GM23248 (cell line): ENCODE data around the gene TRPV4. TPM values are rescaled to one million over a fixed set of nuclear protein-coding genes. Genes with fewer than 3 reads are reported as not detected.

Source experiments
- DNase-seq: peaks from one replicate; pipeline ENCODE4 v3.0.0-alpha.2; 2015
- H2AFZ ChIP-seq: fragments of 200-600 bp; sonication (generic); 2 replicates; pipeline ENCODE4 v1.6.1; 2016; ENCODE audit warnings: antibody characterized with exemption
- H3F3A ChIP-seq: fragments of 200-600 bp; sonication (generic); 2 replicates; pipeline ENCODE4 v1.6.1; 2016; ENCODE audit warnings: mild to moderate bottlenecking, antibody characterized with exemption, mixed run types; ENCODE audit not compliant: insufficient read depth
- H3K27ac ChIP-seq: fragments of 200-600 bp; sonication (generic); 2 replicates; pipeline ENCODE4 v1.5.1; 2016; ENCODE audit warnings: mild to moderate bottlenecking
- H3K27me3 ChIP-seq: fragments of 200-600 bp; sonication (generic); replicated peaks from 2 replicates; pipeline ENCODE4 v1.6.1; 2016; ENCODE audit warnings: mild to moderate bottlenecking; ENCODE audit not compliant: insufficient read depth
- H3K36me3 ChIP-seq: fragments of 200-600 bp; sonication (generic); 2 replicates; pipeline ENCODE4 v1.6.1; 2016; ENCODE audit warnings: low read depth, mild to moderate bottlenecking
- H3K4me1 ChIP-seq: fragments of 200-600 bp; sonication (generic); 2 replicates; pipeline ENCODE4 v1.6.1; 2016; ENCODE audit warnings: mild to moderate bottlenecking; ENCODE audit not compliant: insufficient read depth
- H3K4me2 ChIP-seq: fragments of 200-600 bp; sonication (generic); one replicate; pipeline ENCODE4 v1.6.1; 2016; ENCODE audit warnings: mild to moderate bottlenecking; ENCODE audit not compliant: unreplicated experiment
- H3K4me3 ChIP-seq: fragments of 200-600 bp; sonication (generic); 2 replicates; pipeline ENCODE4 v1.5.1; 2016; ENCODE audit warnings: mild to moderate bottlenecking
- H3K79me2 ChIP-seq: fragments of 200-600 bp; sonication (generic); 2 replicates; pipeline ENCODE4 v1.6.1; 2016; ENCODE audit warnings: mild to moderate bottlenecking; ENCODE audit not compliant: insufficient read depth
- H3K9ac ChIP-seq: fragments of 200-600 bp; sonication (generic); 2 replicates; pipeline ENCODE4 v1.6.1; 2016; ENCODE audit warnings: mild to moderate bottlenecking
- H3K9me2 ChIP-seq: fragments of 200-600 bp; sonication (generic); 2 replicates; pipeline ENCODE4 v1.6.1; 2016; ENCODE audit warnings: mixed run types, mild to moderate bottlenecking, moderate library complexity; ENCODE audit not compliant: insufficient read depth
- H3K9me3 ChIP-seq: fragments of 200-600 bp; sonication (generic); one replicate; pipeline ENCODE4 v1.6.1; 2017; ENCODE audit warnings: low read depth
- H4K20me1 ChIP-seq: fragments of 200-600 bp; sonication (generic); 2 replicates; pipeline ENCODE4 v1.6.0; 2016; ENCODE audit not compliant: insufficient read depth
- EZH2 ChIP-seq: fragments of 200-600 bp; sonication (generic); IDR thresholded peaks from 2 replicates; pipeline ENCODE4 v1.6.1; 2018; ENCODE audit warnings: antibody characterized with exemption, mild to moderate bottlenecking; ENCODE audit not compliant: insufficient read depth, poor library complexity, severe bottlenecking
- EZH2phosphoT487 ChIP-seq: fragments of 200-600 bp; sonication (generic); IDR thresholded peaks from 2 replicates; pipeline ENCODE4 v1.6.1; 2018; ENCODE audit warnings: antibody characterized with exemption, moderate library complexity, mild to moderate bottlenecking, low read depth; ENCODE audit not compliant: insufficient read depth
- WGBS, 2 experiments: methylation state at CpG; one replicate each; pipeline ENCODE4 v1.1.6; 2015 to 2017; ENCODE audit warnings: low lambda C conversion rate in 2 of 2, low coverage in 1 of 2; ENCODE audit errors: missing lambda C conversion rate in 2 of 2; 5-methylcytosine and 5-hydroxymethylcytosine counted together
- in situ Hi-C: fragments of 300-500 bp; cut with MboI; formaldehyde crosslinking; loops from 2 replicates; pipeline ENCODE4 v1.15.0; 2020
- polyA plus RNA-seq: library from polyadenylated mRNA; unstranded; fragments of >200 nt; fragmentation: Nextera tagmentation; extraction: Ambion mirVana; gene quantifications from 2 replicates; pipeline ENCODE4 v1.2.1, GENCODE V29; 2016
- total RNA-seq: library from RNA; depleted of rRNA; stranded (reverse); fragments of >200 nt; shearing (Covaris generic); gene quantifications from 2 replicates; pipeline ENCODE4 v1.2.3, GENCODE V29; 2014; rRNA removed

The TRPV4 gene
- total RNA-seq (0.65 and 1.6 TPM in 2 replicates), polyA plus RNA-seq (2.6 and 2.9 TPM in 2 replicates)

- H3F3A ChIP-seq = peaks cover 17% of the 10 kb centered on the region
- H4K20me1 ChIP-seq = no peaks in the 10 kb centered on the region
- H3K79me2 ChIP-seq = no peaks in the 10 kb centered on the region
- H3K4me1 ChIP-seq = peaks cover 4% of the 10 kb centered on the region; the same call in 1 of the 2 replicates
- no peaks in the 10 kb centered on the region for H3K27me3 ChIP-seq
- peak within 1 kb of the TSS; percentile 91 for H2AFZ ChIP-seq
- H3K9ac ChIP-seq = peak within 1 kb of the TSS; percentile 77
- peak within 1 kb of the TSS; percentile 62 for H3K4me2 ChIP-seq
- TF ChIP-seq EZH2phosphoT487 (no peak), EZH2 (no peak)
- H3K27ac ChIP-seq = no peak within 1 kb of the TSS
- no peaks in the 10 kb centered on the region for H3K36me3 ChIP-seq
- H3K4me3 ChIP-seq = peak within 1 kb of the TSS; percentile 73
- in situ Hi-C loops = no loop called here
- WGBS, 2 experiments = 22 to 30% methylated on average over 25 to 37 of the region's 67 CpGs
- no peaks in the 10 kb centered on the region for H3K9me3 ChIP-seq
- peak; percentile 67 for DNase-seq
- no peaks in the 10 kb centered on the region for H3K9me2 ChIP-seq
Measured at GRCh38 chr12:109833307-109834189, at the start of gene TRPV4. Gene TRPV4, minus strand, starts transcription at chr12:109833398. Its CDS starts 18,602 bp downstream, at chr12:109814796.

DNA sequence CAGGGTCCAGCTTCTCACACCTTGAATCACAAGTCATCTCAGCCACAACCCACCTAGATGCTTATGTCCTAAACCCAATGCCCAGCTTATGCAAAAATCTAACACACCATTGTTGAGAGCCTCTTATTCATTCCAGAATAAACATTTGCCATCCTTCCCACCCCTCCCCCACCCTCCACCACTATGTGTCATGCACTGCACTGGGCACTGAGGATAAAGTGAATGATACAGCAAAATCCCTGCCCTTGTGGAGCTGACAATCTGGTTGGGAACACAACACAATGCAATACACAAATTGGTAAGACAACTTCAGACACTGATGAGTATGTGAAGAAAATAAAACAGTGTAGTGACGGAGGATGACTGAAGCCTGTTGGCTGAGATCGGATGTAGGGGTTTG is 48.6 kb upstream of the TRPV4 start:
- WGBS, 2 experiments = 86 to 88% methylated on average over 2 of the region's 2 CpGs
- TF ChIP-seq EZH2 = no peak
- TF ChIP-seq EZH2phosphoT487 = no peak
- H3K9me2 ChIP-seq = no peaks in the 10 kb centered on the region
- H4K20me1 ChIP-seq = no peaks in the 10 kb centered on the region
- H3K9ac ChIP-seq = no peak overlapping the region
- H3K27ac ChIP-seq = no peak overlapping the region
- peak; percentile 38 for DNase-seq
- in situ Hi-C loops = no loop called here
- peaks cover 6% of the 10 kb centered on the region; the same call in 1 of the 2 replicates for H3F3A ChIP-seq
- H2AFZ ChIP-seq = no peak overlapping the region
- H3K4me1 ChIP-seq = peaks cover 25% of the 10 kb centered on the region
- no peak overlapping the region for H3K4me2 ChIP-seq
- no peaks in the 10 kb centered on the region for H3K27me3 ChIP-seq
- H3K36me3 ChIP-seq = no peaks in the 10 kb centered on the region
- H3K4me3 ChIP-seq = no peak overlapping the region
- peaks cover 33% of the 10 kb centered on the region for H3K79me2 ChIP-seq
- no peaks in the 10 kb centered on the region for H3K9me3 ChIP-seq

- Histone ChIP-seq H4K20me1 (no peaks in the 10 kb centered on the region), H3K9ac (peak overlapping the region; percentile 71), H3K4me3 (peak overlapping the region; percentile 98), H3F3A (peaks cover 6% of the 10 kb centered on the region; the same call in 1 of the 2 replicates), H3K9me3 (no peaks in the 10 kb centered on the region), H2AFZ (peak overlapping the region; percentile 87), H3K79me2 (peaks cover 41% of the 10 kb centered on the region), H3K4me2 (peak overlapping the region; percentile 76), H3K9me2 (no peaks in the 10 kb centered on the region), H3K36me3 (no peaks in the 10 kb centered on the region), H3K27me3 (no peaks in the 10 kb centered on the region), H3K27ac (no peak overlapping the region), H3K4me1 (peaks cover 25% of the 10 kb centered on the region)
- in situ Hi-C loops = no loop called here
- WGBS, 2 experiments = 16 to 22% methylated on average over 9 of the region's 9 CpGs
- TF ChIP-seq EZH2phosphoT487 (no peak), EZH2 (no peak)
- DNase-seq = no peak
Measured at GRCh38 chr12:109880938-109881337, 47.7 kb upstream of the TRPV4 start.

- Histone ChIP-seq H3K4me1 (peaks cover 25% of the 10 kb centered on the region), H3K4me2 (peak within 1 kb of the TSS; percentile 98), H3K9me3 (no peaks in the 10 kb centered on the region), H2AFZ (peak within 1 kb of the TSS; percentile 87), H3K27ac (peak within 1 kb of the TSS; percentile 24), H3K9me2 (no peaks in the 10 kb centered on the region), H3K36me3 (no peaks in the 10 kb centered on the region), H3K9ac (peak within 1 kb of the TSS; percentile 81), H4K20me1 (no peaks in the 10 kb centered on the region), H3F3A (peaks cover 6% of the 10 kb centered on the region; the same call in 1 of the 2 replicates), H3K4me3 (peak within 1 kb of the TSS; percentile 98), H3K79me2 (peaks cover 48% of the 10 kb centered on the region), H3K27me3 (no peaks in the 10 kb centered on the region)
- TF ChIP-seq EZH2 = no peak
- no peak for TF ChIP-seq EZH2phosphoT487
- WGBS, 2 experiments = 1% methylated on average over 38 to 46 of the region's 92 CpGs
- in situ Hi-C loops = no loop called here
- peak; percentile 96 for DNase-seq
Measured at GRCh38 chr12:109880043-109880931, 47.1 kb upstream of the TRPV4 start, which contains the start of gene GLTP. Gene GLTP, minus strand, starts transcription at chr12:109880541. Its CDS starts 167 bp downstream, at chr12:109880374.
